Measurements from ENCODE around the gene LIN54. TPM values are rescaled to one million over a fixed set of nuclear protein-coding genes. Genes with fewer than 3 reads are reported as not detected.
A peak's percentile ranks its signal among the peaks of the same experiment; 100 is the strongest.

Gene LIN54
- total RNA-seq, 1 experiment from 2014 or later: 16.4 TPM

DNA sequence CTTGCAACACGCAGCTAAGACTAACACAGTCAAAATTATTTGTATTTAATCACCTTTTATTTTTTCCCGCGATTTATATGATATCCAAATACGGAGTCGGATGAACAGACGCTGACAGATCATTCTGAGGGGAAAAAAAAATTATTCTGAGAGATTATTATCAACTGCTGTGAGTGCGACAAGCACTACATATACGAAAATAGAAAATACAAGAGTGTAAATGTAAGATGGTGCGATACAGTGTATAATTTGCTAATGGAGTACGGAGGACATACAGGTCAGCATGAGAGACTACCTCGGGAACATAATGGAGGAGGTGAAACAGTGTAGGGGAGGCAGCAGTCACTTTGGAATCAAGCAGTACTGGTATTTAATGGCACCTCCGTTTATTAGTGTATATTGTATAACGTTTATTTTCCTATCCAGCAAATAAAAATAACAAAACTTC, 2.8 kb upstream of the LIN54 start:
- DNase-seq: no peak
- Mint-ChIP-seq H3K9me3 (ENCODE audit: low read depth, unreplicated experiment) (no peaks in the 10 kb centered on the region), H3K27ac (ENCODE audit: unreplicated experiment) (peak overlapping the region; percentile 86), H3K27me3 (ENCODE audit: unreplicated experiment) (no peaks in the 10 kb centered on the region), H3K4me1 (ENCODE audit: low read depth, unreplicated experiment) (peaks cover 8% of the 10 kb centered on the region), H3K36me3 (ENCODE audit: insufficient read depth, unreplicated experiment) (peaks cover 40% of the 10 kb centered on the region), H3K4me3 (ENCODE audit: low read depth, unreplicated experiment) (peak overlapping the region; percentile 93)
- CTCF ChIA-PET: interaction anchor here (0.9 to 1.0 kb wide), 2 partner anchors 17 to 22 kb away, joined by 3 to 4 read pairs; partner anchors contain the start of gene COPS4
- intact Hi-C loops (cut with micrococcal nuclease; ENCODE audit: unreplicated experiment): loop anchor here (5.0 kb wide), 1 partner anchor 111 kb away; the partner anchor contains the start of gene THAP9
- BruUV-seq (replicated peaks): TSS peak; percentile 90
- TF ChIP-seq CTCF (IDR thresholded peaks at IDR 0.05; ENCODE audit: unreplicated experiment): no peak

- peak overlapping the region; percentile 86 for H3K27ac Mint-ChIP-seq (ENCODE audit: unreplicated experiment)
- no peak for TF ChIP-seq CTCF (IDR thresholded peaks at IDR 0.05; ENCODE audit: unreplicated experiment)
- peaks cover 40% of the 10 kb centered on the region for H3K36me3 Mint-ChIP-seq (ENCODE audit: insufficient read depth, unreplicated experiment)
- intact Hi-C loops (cut with micrococcal nuclease; ENCODE audit: unreplicated experiment): loop anchor here (5.0 kb wide), 1 partner anchor 111 kb away; the partner anchor contains the start of gene THAP9
- no peaks in the 10 kb centered on the region for H3K27me3 Mint-ChIP-seq (ENCODE audit: unreplicated experiment)
- peak; percentile 95 for DNase-seq
- H3K9me3 Mint-ChIP-seq (ENCODE audit: low read depth, unreplicated experiment): no peaks in the 10 kb centered on the region
- peaks cover 13% of the 10 kb centered on the region for H3K4me1 Mint-ChIP-seq (ENCODE audit: low read depth, unreplicated experiment)
- CTCF ChIA-PET: interaction anchor here (0.9 to 1.0 kb wide), 2 partner anchors 18 to 22 kb away, joined by 3 to 4 read pairs; partner anchors contain the start of gene COPS4
- no TSS peak for BruUV-seq (replicated peaks)
- H3K4me3 Mint-ChIP-seq (ENCODE audit: low read depth, unreplicated experiment): peak overlapping the region; percentile 93
Observed at GRCh38 chr4:83012687-83013419, 2.2 kb upstream of the LIN54 start.

- CTCF ChIA-PET: interaction anchor here (0.7 kb wide), 1 partner anchor 62 kb away, joined by 3 read pairs; no protein-coding TSS in a partner anchor
- no TSS peak for BruUV-seq (replicated peaks)
- H3K4me1 Mint-ChIP-seq (ENCODE audit: low read depth, unreplicated experiment): peaks cover 18% of the 10 kb centered on the region
Observed at GRCh38 chr4:83012200-83012686, 1.6 kb upstream of the LIN54 start.

More at GRCh38 chr4:83012200-83012686, 1.6 kb upstream of the LIN54 start:
- peak overlapping the region; percentile 86 for H3K27ac Mint-ChIP-seq (ENCODE audit: unreplicated experiment)
- DNase-seq: peak; percentile 49
- intact Hi-C loops (cut with micrococcal nuclease; ENCODE audit: unreplicated experiment): loop anchor here (5.0 kb wide), 1 partner anchor 110 kb away; the partner anchor contains the start of gene THAP9
- H3K4me3 Mint-ChIP-seq (ENCODE audit: low read depth, unreplicated experiment): peak overlapping the region; percentile 93
- no peaks in the 10 kb centered on the region for H3K9me3 Mint-ChIP-seq (ENCODE audit: low read depth, unreplicated experiment)
- H3K36me3 Mint-ChIP-seq (ENCODE audit: insufficient read depth, unreplicated experiment): peaks cover 40% of the 10 kb centered on the region
- H3K27me3 Mint-ChIP-seq (ENCODE audit: unreplicated experiment): no peaks in the 10 kb centered on the region
- no peak for TF ChIP-seq CTCF (IDR thresholded peaks at IDR 0.05; ENCODE audit: unreplicated experiment)
